Suprapubic skin (tissue), 4 donors: ENCODE data around the gene MRPL27.

ENCODE experiments used
- EP300 ChIP-seq: sonication (generic); formaldehyde crosslinking; IDR thresholded peaks from one replicate; pipeline ENCODE4 v1.6.1; 2017; ENCODE audit warnings: antibody characterized with exemption
- POLR2A ChIP-seq, 2 donors: fragments of 450-650 bp; IDR thresholded peaks; one replicate each; pipeline ENCODE4 v1.6.1; 2017; ENCODE audit warnings: antibody characterized with exemption in 2 of 2, mild to moderate bottlenecking in 2 of 2, moderate library complexity in 2 of 2
- POLR2AphosphoS5 ChIP-seq, 3 donors: sonication (generic); formaldehyde crosslinking; IDR thresholded peaks; one replicate each; pipeline ENCODE4 v1.6.1; 2017; ENCODE audit warnings: antibody characterized with exemption in 3 of 3
- TF ChIP-seq, protein P1 (sequence below), 2 donors: fragments of 200-600 bp in 1 of 2; fragments of 450-650 bp in 1 of 2; sonication (generic) in 1 of 2; IDR thresholded peaks; one replicate each; pipeline ENCODE4 v1.5.1; 2016 to 2019; ENCODE audit warnings: antibody characterized with exemption in 2 of 2, mild to moderate bottlenecking in 1 of 2, moderate library complexity in 1 of 2

GRCh38 chr17:50414808-50415207 is 41.8 kb upstream of the MRPL27 start:
- TF ChIP-seq, protein P1, sequence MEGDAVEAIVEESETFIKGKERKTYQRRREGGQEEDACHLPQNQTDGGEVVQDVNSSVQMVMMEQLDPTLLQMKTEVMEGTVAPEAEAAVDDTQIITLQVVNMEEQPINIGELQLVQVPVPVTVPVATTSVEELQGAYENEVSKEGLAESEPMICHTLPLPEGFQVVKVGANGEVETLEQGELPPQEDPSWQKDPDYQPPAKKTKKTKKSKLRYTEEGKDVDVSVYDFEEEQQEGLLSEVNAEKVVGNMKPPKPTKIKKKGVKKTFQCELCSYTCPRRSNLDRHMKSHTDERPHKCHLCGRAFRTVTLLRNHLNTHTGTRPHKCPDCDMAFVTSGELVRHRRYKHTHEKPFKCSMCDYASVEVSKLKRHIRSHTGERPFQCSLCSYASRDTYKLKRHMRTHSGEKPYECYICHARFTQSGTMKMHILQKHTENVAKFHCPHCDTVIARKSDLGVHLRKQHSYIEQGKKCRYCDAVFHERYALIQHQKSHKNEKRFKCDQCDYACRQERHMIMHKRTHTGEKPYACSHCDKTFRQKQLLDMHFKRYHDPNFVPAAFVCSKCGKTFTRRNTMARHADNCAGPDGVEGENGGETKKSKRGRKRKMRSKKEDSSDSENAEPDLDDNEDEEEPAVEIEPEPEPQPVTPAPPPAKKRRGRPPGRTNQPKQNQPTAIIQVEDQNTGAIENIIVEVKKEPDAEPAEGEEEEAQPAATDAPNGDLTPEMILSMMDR (IDR thresholded peaks at IDR 0.05) = no peak
- no peak for TF ChIP-seq POLR2A (IDR thresholded peaks at IDR 0.05)
- TF ChIP-seq POLR2AphosphoS5 (IDR thresholded peaks at IDR 0.05) = no peak
- no peak for TF ChIP-seq EP300
